Cardiac atrium fibroblast (primary cell): Measurements from ENCODE around the gene ASIC5. TPM values are rescaled to one million over a fixed set of nuclear protein-coding genes. Genes with fewer than 3 reads are reported as not detected.

Source experiments
- total RNA-seq: library from RNA; depleted of rRNA; stranded (reverse); fragments of >200 nt; gene quantifications from 2 replicates; pipeline ENCODE4 v1.2.3, GENCODE V29; 2015

ASIC5 gene
- total RNA-seq = not detected in 2 replicates

GRCh38 chr4:155866177-155866576 is at the start of gene ASIC5:
TSS of gene ASIC5 (minus strand) at chr4:155866277. CDS start at chr4:155866226, 51 bp downstream.

GRCh38 chr4:155903453-155903852 is 37.4 kb upstream of the ASIC5 start, which contains the start of gene TDO2:
TSS of gene TDO2 (plus strand) at chr4:155903696. CDS start at chr4:155903759, 63 bp downstream.

Other genes starting within 250 kb of the ASIC5 start
- gene GUCY1A1, start 199.4 kb downstream of the ASIC5 start, total RNA-seq = 0.36 and 1.1 TPM in 2 replicates
- gene GUCY1B1, start 107.3 kb downstream of the ASIC5 start, total RNA-seq = 3.4 and 4.5 TPM in 2 replicates
- gene TDO2, start 37.4 kb upstream of the ASIC5 start, total RNA-seq = 0.16 TPM in 1 of 2 replicates, not detected in the other
- gene CTSO, start 87.6 kb upstream of the ASIC5 start, total RNA-seq = 23.6 and 31.1 TPM in 2 replicates